Esophagus squamous epithelium (tissue), 5 donors: ENCODE measurements around the gene MLLT1. TPM values are rescaled to one million over a fixed set of nuclear protein-coding genes. Genes with fewer than 3 reads are reported as not detected.

Experiments used
- DNase-seq: peaks from one replicate; lab custom pipeline; 2025; lab: John Stamatoyannopoulos, UW
- H3K27ac ChIP-seq, 4 donors: fragments of 200-600 bp; sonication (generic); one replicate each; pipeline ENCODE4 v1.5.1; 2016 to 2019; ENCODE audit warnings: mild to moderate bottlenecking in 1 of 4
- H3K27me3 ChIP-seq, 4 donors: fragments of 200-600 bp; sonication (generic); 1 replicate in 3 of 4; 2 replicates in 1 of 4; pipeline versions ENCODE4 v1.5.1 to v1.6.0; 2017 to 2021; ENCODE audit warnings: antibody characterized with exemption in 1 of 4
- H3K36me3 ChIP-seq, 3 donors: fragments of 200-600 bp; sonication (generic); one replicate each; pipeline ENCODE4 v1.5.1; 2016 to 2019
- H3K4me1 ChIP-seq, 3 donors: fragments of 200-600 bp; sonication (generic); one replicate each; pipeline ENCODE4 v1.5.1; 2017 to 2019
- H3K4me3 ChIP-seq, 4 donors: fragments of 200-600 bp; sonication (generic); 1 replicate in 3 of 4; 2 replicates in 1 of 4; pipeline ENCODE4 v1.5.1; 2016 to 2019; ENCODE audit warnings: mild to moderate bottlenecking in 2 of 4, moderate library complexity in 1 of 4
- H3K9me3 ChIP-seq, 3 donors: fragments of 200-600 bp; sonication (generic); one replicate each; pipeline ENCODE4 v1.5.1; 2016 to 2019
- POLR2A ChIP-seq, 4 donors: fragments of 450-650 bp; IDR thresholded peaks; one replicate each; pipeline ENCODE4 v1.6.1; 2017; ENCODE audit warnings: antibody characterized with exemption in 4 of 4, mild to moderate bottlenecking in 4 of 4, moderate library complexity in 3 of 4
- WGBS, 2 donors: methylation state at CpG; one replicate each; pipeline ENCODE4 v1.1.5; 2018; 5-methylcytosine and 5-hydroxymethylcytosine counted together
- intact Hi-C: fragments of 100-400 bp; cut with DNase I; formaldehyde crosslinking; loops from one replicate; pipeline ENCODE4 v1.15.0; 2022
- total RNA-seq, 4 donors: library from RNA; depleted of rRNA; stranded (reverse); fragments of >200 nt; gene quantifications; one replicate each; pipeline ENCODE4 v1.1.0, GENCODE V29; 2016
- TF ChIP-seq, protein P1 (sequence below), 6 experiments: fragments of 450-650 bp in 4 of 6; fragments of 200-600 bp in 2 of 6; sonication (generic) in 2 of 6; IDR thresholded peaks; one replicate each; pipeline ENCODE4 v1.5.1; 2016 to 2019; ENCODE audit warnings: antibody characterized with exemption in 6 of 6, mild to moderate bottlenecking in 4 of 6, moderate library complexity in 4 of 6
- donor health status: DM: yes; HTN: yes; CAD: no.

Gene MLLT1
- total RNA-seq, 4 donors from 2014 or later: 10.3 to 20.1 (median 12.7) TPM

DNA sequence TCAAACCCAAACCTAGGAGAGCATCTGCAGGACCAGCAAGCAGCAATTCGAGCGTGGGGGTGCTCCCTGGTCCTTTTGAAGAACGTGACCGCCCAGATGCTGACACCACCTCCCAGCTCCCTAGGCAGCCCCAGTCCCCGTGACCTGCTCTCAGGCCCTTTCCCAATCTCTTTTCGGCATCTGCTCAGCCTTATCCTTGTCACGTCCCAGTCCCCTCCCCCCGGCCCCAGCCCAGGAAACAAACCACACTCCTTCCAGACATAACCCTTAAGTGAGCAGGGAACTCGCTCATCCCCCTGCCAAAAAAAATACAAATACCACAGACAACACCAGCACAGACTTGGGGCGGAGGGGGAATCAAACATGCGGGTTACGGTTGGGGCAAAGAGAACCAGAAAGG lies 3.3 kb downstream of the MLLT1 start:
- Histone ChIP-seq H3K27me3 (no peaks in the 10 kb centered on the region), H3K27ac (peak overlapping the region; percentile 72 to 95 (median 86)), H3K36me3 (no peaks in the 10 kb centered on the region), H3K4me3 (no peak overlapping the region), H3K4me1 (peaks cover 69 to 84% (median 71%) of the 10 kb centered on the region in 3 donors), H3K9me3 (no peaks in the 10 kb centered on the region)
- WGBS, 2 donors: 78 to 80% methylated on average over 9 to 11 of the region's 12 CpGs
- intact Hi-C loops: no loop called here
- TF ChIP-seq, protein P1, sequence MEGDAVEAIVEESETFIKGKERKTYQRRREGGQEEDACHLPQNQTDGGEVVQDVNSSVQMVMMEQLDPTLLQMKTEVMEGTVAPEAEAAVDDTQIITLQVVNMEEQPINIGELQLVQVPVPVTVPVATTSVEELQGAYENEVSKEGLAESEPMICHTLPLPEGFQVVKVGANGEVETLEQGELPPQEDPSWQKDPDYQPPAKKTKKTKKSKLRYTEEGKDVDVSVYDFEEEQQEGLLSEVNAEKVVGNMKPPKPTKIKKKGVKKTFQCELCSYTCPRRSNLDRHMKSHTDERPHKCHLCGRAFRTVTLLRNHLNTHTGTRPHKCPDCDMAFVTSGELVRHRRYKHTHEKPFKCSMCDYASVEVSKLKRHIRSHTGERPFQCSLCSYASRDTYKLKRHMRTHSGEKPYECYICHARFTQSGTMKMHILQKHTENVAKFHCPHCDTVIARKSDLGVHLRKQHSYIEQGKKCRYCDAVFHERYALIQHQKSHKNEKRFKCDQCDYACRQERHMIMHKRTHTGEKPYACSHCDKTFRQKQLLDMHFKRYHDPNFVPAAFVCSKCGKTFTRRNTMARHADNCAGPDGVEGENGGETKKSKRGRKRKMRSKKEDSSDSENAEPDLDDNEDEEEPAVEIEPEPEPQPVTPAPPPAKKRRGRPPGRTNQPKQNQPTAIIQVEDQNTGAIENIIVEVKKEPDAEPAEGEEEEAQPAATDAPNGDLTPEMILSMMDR (IDR thresholded peaks at IDR 0.05): no peak
- no peak for TF ChIP-seq POLR2A (IDR thresholded peaks at IDR 0.05)
- DNase-seq: no peak

DNA sequence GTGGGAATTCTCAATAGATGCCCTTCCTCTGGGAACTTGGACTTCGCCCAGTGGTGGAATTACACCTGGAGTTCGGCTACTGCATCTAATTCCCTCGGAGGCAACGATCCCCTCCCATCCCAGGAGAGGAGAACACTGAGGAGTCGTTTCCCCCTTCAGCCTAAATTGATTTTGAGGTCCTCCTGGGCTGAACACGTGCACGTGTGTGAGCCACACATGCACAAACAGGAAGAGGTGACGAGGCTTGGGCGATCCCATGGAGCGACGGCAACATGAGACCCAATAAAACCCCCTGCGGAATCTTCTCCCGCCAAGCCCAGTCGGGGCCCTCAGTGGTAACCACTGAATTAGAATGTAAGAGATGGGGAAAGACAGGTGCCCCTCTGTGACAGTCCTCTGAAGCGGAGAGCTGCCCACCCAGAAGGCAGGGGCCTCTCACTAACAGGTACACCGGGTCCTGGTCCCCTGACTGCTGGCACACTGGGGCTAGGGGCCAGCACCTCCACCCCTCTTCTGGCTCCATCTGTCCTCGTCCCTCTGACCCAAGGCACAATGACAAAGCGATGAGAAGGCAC lies 4.5 kb downstream of the MLLT1 start:
- H3K9me3 ChIP-seq: no peaks in the 10 kb centered on the region
- no peak for TF ChIP-seq POLR2A (IDR thresholded peaks at IDR 0.05)
- TF ChIP-seq, protein P1 (IDR thresholded peaks at IDR 0.05): no peak
- H3K27me3 ChIP-seq: no peaks in the 10 kb centered on the region
- H3K4me3 ChIP-seq: peak overlapping the region in 1 of 4 donors; percentile 54
- intact Hi-C loops: no loop called here
- peaks cover 78 to 93% (median 79%) of the 10 kb centered on the region in 3 donors for H3K4me1 ChIP-seq
- peaks cover 0 to 3% (median under 1%) of the 10 kb centered on the region in 3 donors for H3K36me3 ChIP-seq
- H3K27ac ChIP-seq: peak overlapping the region; percentile 72 to 95 (median 84)
- DNase-seq: no peak
- WGBS, 2 donors: 72 to 100% methylated on average over 1 to 16 of the region's 18 CpGs

DNA sequence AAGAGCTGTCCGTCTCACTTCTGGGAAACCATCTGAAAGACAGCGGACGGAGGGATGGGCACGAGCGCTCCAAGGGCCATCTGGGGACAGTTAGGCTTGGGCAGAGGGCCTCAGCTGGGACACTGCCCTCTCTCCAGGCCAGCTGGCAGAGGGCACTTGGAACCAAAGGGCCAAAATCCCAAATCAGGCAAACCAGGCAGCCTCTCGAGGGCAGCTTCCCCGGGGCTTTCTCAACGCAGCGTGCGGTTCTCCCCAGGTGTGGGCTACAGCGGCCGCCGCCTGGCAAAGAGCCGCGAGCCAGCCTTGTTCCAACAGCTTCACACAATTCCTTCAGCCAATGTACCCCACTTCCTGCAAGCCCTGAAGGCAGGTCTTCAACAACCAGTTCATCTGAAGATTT lies 5.0 kb downstream of the MLLT1 start:
- peaks cover 76 to 95% (median 81%) of the 10 kb centered on the region in 3 donors for H3K4me1 ChIP-seq
- no peaks in the 10 kb centered on the region for H3K9me3 ChIP-seq
- H3K27ac ChIP-seq: peak overlapping the region; percentile 72 to 95 (median 84)
- H3K4me3 ChIP-seq: peak overlapping the region in 1 of 4 donors; percentile 54
- WGBS, 2 donors: 71% methylated on average over 6 of the region's 15 CpGs; no CpG with 5 or more reads in 1 of the 2 donors
- no peaks in the 10 kb centered on the region for H3K27me3 ChIP-seq
- TF ChIP-seq, protein P1 (IDR thresholded peaks at IDR 0.05): no peak
- TF ChIP-seq POLR2A (IDR thresholded peaks at IDR 0.05): no peak
- peaks cover 0 to 8% (median 6%) of the 10 kb centered on the region in 3 donors for H3K36me3 ChIP-seq
- intact Hi-C loops: no loop called here
- no peak for DNase-seq

DNA sequence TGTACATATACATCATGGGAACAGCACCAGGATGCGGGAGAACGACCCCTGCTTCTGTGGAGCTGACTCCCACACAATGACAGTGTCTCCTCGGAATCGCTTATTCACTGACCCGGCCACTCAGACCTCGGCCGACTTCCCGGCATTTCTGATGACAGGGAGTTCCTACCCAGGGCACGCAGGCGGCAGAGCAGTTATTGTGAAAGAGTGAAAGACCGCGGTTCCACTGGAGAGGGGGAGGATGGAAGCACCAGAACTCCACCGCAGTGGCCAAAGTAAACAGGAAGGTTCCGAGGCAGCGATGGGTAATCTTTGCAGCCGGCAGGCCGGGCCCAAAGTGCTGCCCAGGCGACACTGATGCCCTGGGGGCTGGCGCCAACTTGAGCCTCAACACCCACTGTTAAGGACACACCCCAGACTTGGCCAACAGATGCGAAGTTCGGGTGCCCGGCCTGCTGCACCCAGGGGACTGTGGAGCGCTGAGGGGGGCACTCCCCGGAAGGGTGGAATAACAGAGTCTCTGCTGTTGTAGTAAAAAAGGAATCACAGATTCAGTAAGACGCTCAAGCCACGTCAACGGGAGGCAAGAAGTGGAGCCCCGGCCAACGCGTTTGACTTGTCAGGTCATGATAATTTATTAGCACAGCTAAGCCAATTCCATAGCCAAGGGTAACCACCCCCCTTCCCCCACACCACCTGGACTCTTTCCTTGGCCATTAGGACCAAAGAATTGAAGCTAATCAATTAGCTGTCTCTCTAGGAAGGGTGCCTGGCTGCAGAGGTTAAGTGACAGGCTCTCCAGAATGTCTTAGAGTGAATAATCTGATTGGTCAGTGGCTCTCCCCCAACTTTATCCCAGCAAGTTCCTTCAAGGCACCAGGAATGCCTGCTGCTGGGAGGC lies 5.8 kb downstream of the MLLT1 start:
- H3K27ac ChIP-seq: peak overlapping the region; percentile 72 to 95 (median 84)
- no peak for DNase-seq
- intact Hi-C loops: no loop called here
- H3K36me3 ChIP-seq: peaks cover 3 to 16% (median 11%) of the 10 kb centered on the region in 3 donors
- no peak for TF ChIP-seq POLR2A (IDR thresholded peaks at IDR 0.05)
- TF ChIP-seq, protein P1 (IDR thresholded peaks at IDR 0.05): peak in 1 of 6 experiments; percentile 5
- peak overlapping the region in 3 of 4 donors; percentile 22 to 54 (median 24) for H3K4me3 ChIP-seq
- 2 to 14% methylated on average over 10 of the region's 30 CpGs for WGBS, 2 donors
- no peaks in the 10 kb centered on the region for H3K27me3 ChIP-seq
- peaks cover 81 to 100% (median 87%) of the 10 kb centered on the region in 3 donors for H3K4me1 ChIP-seq
- no peaks in the 10 kb centered on the region for H3K9me3 ChIP-seq
